Panc1 (cell line): ENCODE results near the gene COQ9.

Experiments used
- POLR2AphosphoS5 ChIP-seq: IDR thresholded peaks from 2 replicates; pipeline ENCODE4 v1.6.1; 2012; ENCODE audit warnings: mild to moderate bottlenecking, low read depth, low read length, moderate library complexity
- REST ChIP-seq, 2 experiments: IDR thresholded peaks; 2 replicates each; pipeline ENCODE4 v1.6.1; 2011 to 2012; ENCODE audit warnings: low read depth in 2 of 2, control low read depth in 1 of 2, low read length in 1 of 2, mild to moderate bottlenecking in 1 of 2, moderate library complexity in 1 of 2; ENCODE audit not compliant: insufficient read depth in 1 of 2
- SIN3A ChIP-seq: IDR thresholded peaks from 2 replicates; pipeline ENCODE4 v1.6.1; 2012; ENCODE audit warnings: low read depth, mild to moderate bottlenecking, low read length, moderate library complexity, borderline replicate concordance; ENCODE audit not compliant: insufficient read depth
- TF ChIP-seq, protein P1 (sequence below): fragments of 450-650 bp; IDR thresholded peaks from 2 replicates; pipeline ENCODE4 v1.5.1; 2017; ENCODE audit warnings: mild to moderate bottlenecking

- TF ChIP-seq REST (IDR thresholded peaks at IDR 0.05; ENCODE audit: insufficient read depth in 1 of 2, low read depth in 2 of 2, low read length in 1 of 2) (no peak), POLR2AphosphoS5 (no peak), SIN3A (no peak)
- TF ChIP-seq, protein P1, sequence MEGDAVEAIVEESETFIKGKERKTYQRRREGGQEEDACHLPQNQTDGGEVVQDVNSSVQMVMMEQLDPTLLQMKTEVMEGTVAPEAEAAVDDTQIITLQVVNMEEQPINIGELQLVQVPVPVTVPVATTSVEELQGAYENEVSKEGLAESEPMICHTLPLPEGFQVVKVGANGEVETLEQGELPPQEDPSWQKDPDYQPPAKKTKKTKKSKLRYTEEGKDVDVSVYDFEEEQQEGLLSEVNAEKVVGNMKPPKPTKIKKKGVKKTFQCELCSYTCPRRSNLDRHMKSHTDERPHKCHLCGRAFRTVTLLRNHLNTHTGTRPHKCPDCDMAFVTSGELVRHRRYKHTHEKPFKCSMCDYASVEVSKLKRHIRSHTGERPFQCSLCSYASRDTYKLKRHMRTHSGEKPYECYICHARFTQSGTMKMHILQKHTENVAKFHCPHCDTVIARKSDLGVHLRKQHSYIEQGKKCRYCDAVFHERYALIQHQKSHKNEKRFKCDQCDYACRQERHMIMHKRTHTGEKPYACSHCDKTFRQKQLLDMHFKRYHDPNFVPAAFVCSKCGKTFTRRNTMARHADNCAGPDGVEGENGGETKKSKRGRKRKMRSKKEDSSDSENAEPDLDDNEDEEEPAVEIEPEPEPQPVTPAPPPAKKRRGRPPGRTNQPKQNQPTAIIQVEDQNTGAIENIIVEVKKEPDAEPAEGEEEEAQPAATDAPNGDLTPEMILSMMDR, result no peak
Observed at GRCh38 chr16:57484515-57485005, 37.3 kb downstream of the COQ9 start.
